Measurements from ENCODE around the gene BSN. TPM values are rescaled to one million over a fixed set of nuclear protein-coding genes. Genes with fewer than 3 reads are reported as not detected.
A peak's percentile ranks its signal among the peaks of the same experiment; 100 is the strongest.
"Not testable (repeated sequence)": the region's sequence is repeated elsewhere in the genome, so short reads cannot be mapped to it uniquely, and the experiment has no call there.

BSN gene
- total RNA-seq, 1 experiment from 2014 or later, result 0.37 TPM

DNA sequence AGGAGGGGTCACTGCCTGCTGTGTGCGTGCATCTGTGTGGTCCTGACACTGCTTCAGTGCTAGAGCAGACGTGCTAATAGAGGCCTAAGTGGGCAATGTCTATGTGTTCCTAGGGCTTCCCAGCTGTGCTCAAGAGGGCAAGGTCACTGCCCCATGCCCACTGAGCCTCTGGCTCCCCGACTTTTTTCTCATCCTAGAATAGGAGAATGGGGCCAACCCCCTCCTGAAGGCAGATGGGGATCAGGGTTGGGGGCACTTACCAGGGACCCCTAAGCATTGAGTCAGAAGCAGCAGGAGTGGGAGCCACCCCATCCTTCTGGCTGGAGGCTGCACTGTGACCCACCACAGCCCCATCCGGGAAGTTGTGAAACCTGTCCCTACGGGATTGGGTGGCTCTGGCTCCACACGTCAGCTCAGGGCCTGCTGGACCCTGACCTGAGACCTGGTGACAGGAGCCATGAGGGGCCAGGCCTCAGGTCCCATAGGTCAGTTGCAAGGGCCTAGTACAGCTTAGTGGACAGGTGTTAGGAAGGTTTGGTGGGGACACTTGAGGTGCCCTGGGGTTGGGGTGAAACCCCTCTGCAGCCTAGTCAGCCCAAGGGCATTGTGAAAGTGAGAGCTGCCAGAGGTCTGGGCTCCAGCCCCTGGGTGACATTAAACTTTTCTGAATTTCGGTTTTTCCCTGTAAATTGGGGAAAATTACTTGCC is 134.2 kb downstream of the BSN start:
- Histone ChIP-seq H3K4me2 (ENCODE audit: low read depth, low read length, poor library complexity, severe bottlenecking) (peak overlapping the region; percentile 79), H3K79me2 (ENCODE audit: low read length) (peaks cover 31% of the 10 kb centered on the region), H3K27ac (ENCODE audit: low read length) (peak overlapping the region; percentile 72), H3K4me3 (ENCODE audit: low read length) (peak overlapping the region; percentile 85), H3K4me1 (ENCODE audit: low read length) (peaks cover 21% of the 10 kb centered on the region), H3K9ac (ENCODE audit: low read length) (peak overlapping the region; percentile 86), H2AFZ (ENCODE audit: low read length) (peak overlapping the region; percentile 28; the same call in 1 of the 2 replicates)
- not testable (repeated sequence) for H3K27me3 ChIP-seq (ENCODE audit: low read length); H3K9me3 ChIP-seq (ENCODE audit: low read length); H3K9me2 ChIP-seq (replicated peaks; ENCODE audit: insufficient read depth, low read length); H3K36me3 ChIP-seq (ENCODE audit: insufficient read depth, low read length); H4K20me1 ChIP-seq (ENCODE audit: insufficient read depth, low read depth, low read length)
- peak; percentile 62 for DNase-seq

DNA sequence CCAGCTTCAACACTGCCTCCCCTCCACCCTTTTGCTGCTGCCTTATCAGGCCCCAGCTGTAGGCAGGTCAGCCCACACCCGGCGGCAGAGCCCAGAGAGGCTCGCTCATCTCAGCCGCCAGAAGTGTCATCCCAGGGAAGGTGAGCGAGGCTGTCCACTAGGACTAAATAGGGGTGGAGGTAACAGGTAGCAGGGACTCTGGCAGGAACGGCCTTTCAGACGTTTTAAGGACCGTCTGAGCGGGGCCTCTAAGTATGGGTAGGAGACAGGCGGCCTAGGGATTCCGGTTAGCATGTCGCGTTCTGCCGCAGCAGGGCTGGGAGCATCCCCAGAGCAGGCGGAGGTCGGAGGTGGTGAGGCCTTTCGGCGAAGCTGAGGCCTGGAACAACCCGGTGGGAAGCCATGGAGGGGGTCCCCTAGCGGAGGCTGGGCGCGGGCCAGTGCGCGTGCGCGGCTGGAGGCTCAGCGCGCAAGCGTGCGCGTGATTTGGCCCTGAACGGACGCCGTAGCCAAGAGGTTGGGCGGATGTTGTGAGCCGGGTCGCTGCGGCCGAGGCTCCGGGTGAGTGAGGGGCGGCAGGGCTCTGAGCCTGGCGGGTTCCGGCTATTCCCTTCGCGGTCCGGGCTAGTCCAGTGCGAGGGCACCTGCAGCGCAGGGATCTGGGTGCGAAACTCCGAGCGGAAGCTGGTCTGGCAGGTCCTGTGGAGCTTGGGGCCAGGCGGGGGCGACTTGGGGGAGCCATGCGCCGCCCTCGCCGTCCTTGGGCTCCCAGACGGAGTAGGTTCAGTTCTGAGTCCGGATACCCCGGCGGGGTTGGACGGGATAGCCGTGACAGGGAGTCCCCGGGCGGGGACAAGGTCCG is 135.0 kb downstream of the BSN start, which contains the start of the genes MST1 and RNF123:
TSS of gene MST1 (minus strand) at position 429 of the 862 bp plus-strand sequence. CDS start 783 bp downstream, outside the sequence.
TSS of gene RNF123 (plus strand) at position 512 of the 862 bp plus-strand sequence. CDS start 1,609 bp downstream, outside the sequence.
- peaks cover 21% of the 10 kb centered on the region for H3K4me1 ChIP-seq (ENCODE audit: low read length)
- H3K36me3 ChIP-seq (ENCODE audit: insufficient read depth, low read length), result no peaks in the 10 kb centered on the region
- H3K9me3 ChIP-seq (ENCODE audit: low read length), result no peaks in the 10 kb centered on the region
- peaks cover 36% of the 10 kb centered on the region for H3K79me2 ChIP-seq (ENCODE audit: low read length)
- no peaks in the 10 kb centered on the region for H3K27me3 ChIP-seq (ENCODE audit: low read length)
- H3K9ac ChIP-seq (ENCODE audit: low read length), result peak within 1 kb of the TSS; percentile 86
- peak within 1 kb of the TSS; percentile 28; the same call in 1 of the 2 replicates for H2AFZ ChIP-seq (ENCODE audit: low read length)
- peak within 1 kb of the TSS; percentile 85 for H3K4me3 ChIP-seq (ENCODE audit: low read length)
- DNase-seq, result peak; percentile 98
- H4K20me1 ChIP-seq (ENCODE audit: insufficient read depth, low read depth, low read length), result no peaks in the 10 kb centered on the region
- H3K9me2 ChIP-seq (replicated peaks; ENCODE audit: insufficient read depth, low read length), result no peaks in the 10 kb centered on the region
- peak within 1 kb of the TSS; percentile 79 for H3K4me2 ChIP-seq (ENCODE audit: low read depth, low read length, poor library complexity, severe bottlenecking)
- H3K27ac ChIP-seq (ENCODE audit: low read length), result peak within 1 kb of the TSS; percentile 72

DNA sequence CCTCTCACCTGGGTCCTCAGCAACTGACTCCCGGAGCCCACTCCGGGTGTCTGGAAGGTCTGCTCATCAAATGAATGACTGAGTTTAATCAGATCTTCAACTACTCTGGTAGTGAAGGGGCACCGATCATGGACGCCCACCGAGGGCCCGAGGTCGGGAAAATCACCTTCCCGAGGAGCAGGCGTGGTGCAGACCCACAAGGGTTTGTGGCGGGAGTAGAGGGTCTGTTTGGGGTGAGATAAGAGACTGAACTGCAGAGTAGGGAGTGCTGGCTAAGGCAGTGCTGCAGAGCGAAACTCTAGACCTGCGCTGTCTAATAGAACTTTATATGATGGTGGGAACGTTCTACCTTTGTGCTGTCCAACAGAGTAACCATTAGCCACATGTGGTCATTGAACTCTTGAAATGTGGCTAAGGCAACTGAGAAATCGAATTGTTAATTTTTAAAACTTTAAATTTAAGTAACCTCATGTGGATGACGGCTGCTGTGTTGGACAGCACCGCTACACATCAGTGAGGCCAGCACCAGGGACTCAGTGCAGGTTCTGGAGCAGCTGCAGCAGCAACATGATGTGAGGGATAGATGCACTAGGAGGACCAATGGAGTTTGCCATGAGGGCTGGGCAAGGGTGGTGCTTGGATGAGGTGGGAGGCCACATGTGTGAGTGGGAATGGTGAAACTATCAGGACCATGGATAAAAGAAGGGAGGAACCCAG is 135.8 kb downstream of the BSN start:
- H3K9me3 ChIP-seq (ENCODE audit: low read length); H3K9me2 ChIP-seq (replicated peaks; ENCODE audit: insufficient read depth, low read length); H3K36me3 ChIP-seq (ENCODE audit: insufficient read depth, low read length); H3K27me3 ChIP-seq (ENCODE audit: low read length); H4K20me1 ChIP-seq (ENCODE audit: insufficient read depth, low read depth, low read length); H2AFZ ChIP-seq (ENCODE audit: low read length): not testable (repeated sequence)
- H3K79me2 ChIP-seq (ENCODE audit: low read length), result peaks cover 39% of the 10 kb centered on the region
- peak; percentile 55 for DNase-seq
- H3K27ac ChIP-seq (ENCODE audit: low read length), result peak overlapping the region; percentile 72; the same call in 1 of the 2 replicates
- peak overlapping the region; percentile 79 for H3K4me2 ChIP-seq (ENCODE audit: low read depth, low read length, poor library complexity, severe bottlenecking)
- H3K4me3 ChIP-seq (ENCODE audit: low read length), result peak overlapping the region; percentile 85
- H3K9ac ChIP-seq (ENCODE audit: low read length), result peak overlapping the region; percentile 86
- H3K4me1 ChIP-seq (ENCODE audit: low read length), result peaks cover 21% of the 10 kb centered on the region

- peak overlapping the region; percentile 79 for H3K4me2 ChIP-seq (ENCODE audit: low read depth, low read length, poor library complexity, severe bottlenecking)
- H2AFZ ChIP-seq (ENCODE audit: low read length); H3K36me3 ChIP-seq (ENCODE audit: insufficient read depth, low read length); H3K27me3 ChIP-seq (ENCODE audit: low read length); H4K20me1 ChIP-seq (ENCODE audit: insufficient read depth, low read depth, low read length); H3K27ac ChIP-seq (ENCODE audit: low read length); DNase-seq; H3K9me3 ChIP-seq (ENCODE audit: low read length); H3K9me2 ChIP-seq (replicated peaks; ENCODE audit: insufficient read depth, low read length): not testable (repeated sequence)
- peaks cover 39% of the 10 kb centered on the region for H3K79me2 ChIP-seq (ENCODE audit: low read length)
- H3K4me1 ChIP-seq (ENCODE audit: low read length), result peaks cover 21% of the 10 kb centered on the region
- peak overlapping the region; percentile 86 for H3K9ac ChIP-seq (ENCODE audit: low read length)
- peak overlapping the region; percentile 85; the same call in 1 of the 2 replicates for H3K4me3 ChIP-seq (ENCODE audit: low read length)
These were observed 136.6 kb downstream of the BSN start for GRCh38 chr3:49690856-49691255.

GRCh38 chr3:49691481-49691880 is 137.2 kb downstream of the BSN start:
- not testable (repeated sequence) for H3K9me3 ChIP-seq (ENCODE audit: low read length); H3K4me3 ChIP-seq (ENCODE audit: low read length); H3K36me3 ChIP-seq (ENCODE audit: insufficient read depth, low read length); H4K20me1 ChIP-seq (ENCODE audit: insufficient read depth, low read depth, low read length); H3K27me3 ChIP-seq (ENCODE audit: low read length); H3K9me2 ChIP-seq (replicated peaks; ENCODE audit: insufficient read depth, low read length); DNase-seq; H2AFZ ChIP-seq (ENCODE audit: low read length); H3K27ac ChIP-seq (ENCODE audit: low read length)
- peak overlapping the region; percentile 86; the same call in 1 of the 2 replicates for H3K9ac ChIP-seq (ENCODE audit: low read length)
- peaks cover 21% of the 10 kb centered on the region for H3K4me1 ChIP-seq (ENCODE audit: low read length)
- peak overlapping the region; percentile 79 for H3K4me2 ChIP-seq (ENCODE audit: low read depth, low read length, poor library complexity, severe bottlenecking)
- H3K79me2 ChIP-seq (ENCODE audit: low read length), result peaks cover 39% of the 10 kb centered on the region

DNA sequence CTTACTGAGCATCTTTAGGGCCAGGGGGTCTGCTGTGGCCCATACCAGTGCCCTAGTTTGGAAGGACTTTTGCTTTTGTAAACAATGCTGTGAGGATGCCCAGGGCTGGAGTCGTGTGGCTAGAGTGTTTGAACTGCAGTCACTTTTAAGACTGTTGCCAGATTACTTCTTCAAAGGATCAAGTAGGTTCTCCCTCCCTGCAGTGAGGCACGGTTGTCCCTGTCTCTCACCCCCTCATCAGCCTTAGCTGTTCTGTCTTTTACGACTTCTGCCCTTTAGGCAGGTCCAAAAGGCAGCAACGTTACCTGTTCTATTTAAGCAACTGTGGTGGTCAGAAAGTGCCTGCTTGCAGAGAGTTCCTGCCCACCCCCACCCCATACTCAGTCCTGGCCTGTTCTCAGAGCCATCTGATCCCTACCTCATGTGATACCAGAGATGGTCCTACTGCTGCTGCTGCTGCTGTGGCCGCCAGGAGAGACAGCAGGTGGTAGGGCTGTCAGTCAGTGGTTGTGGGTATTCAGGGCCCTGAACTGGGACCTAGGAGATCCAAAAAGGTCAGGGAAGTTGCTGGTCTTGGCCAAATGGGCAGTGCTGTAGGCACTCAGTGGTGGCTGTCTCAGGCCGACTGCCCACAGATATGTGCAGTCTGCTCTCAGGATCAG is 140.3 kb downstream of the BSN start:
- H3K4me2 ChIP-seq (ENCODE audit: low read depth, low read length, poor library complexity, severe bottlenecking); H3K27me3 ChIP-seq (ENCODE audit: low read length); H3K36me3 ChIP-seq (ENCODE audit: insufficient read depth, low read length): not testable (repeated sequence)

GRCh38 chr3:49695350-49696015 is 141.2 kb downstream of the BSN start:
- H3K9ac ChIP-seq (ENCODE audit: low read length); H3K4me1 ChIP-seq (ENCODE audit: low read length); H3K4me2 ChIP-seq (ENCODE audit: low read depth, low read length, poor library complexity, severe bottlenecking); H3K4me3 ChIP-seq (ENCODE audit: low read length); H3K9me3 ChIP-seq (ENCODE audit: low read length); H3K36me3 ChIP-seq (ENCODE audit: insufficient read depth, low read length); H4K20me1 ChIP-seq (ENCODE audit: insufficient read depth, low read depth, low read length); H3K9me2 ChIP-seq (replicated peaks; ENCODE audit: insufficient read depth, low read length); H3K27me3 ChIP-seq (ENCODE audit: low read length); H2AFZ ChIP-seq (ENCODE audit: low read length); DNase-seq; H3K27ac ChIP-seq (ENCODE audit: low read length): not testable (repeated sequence)
- H3K79me2 ChIP-seq (ENCODE audit: low read length), result peaks cover 29% of the 10 kb centered on the region

More for the DNA sequence above, 140.3 kb downstream of the BSN start:
- H3K9ac ChIP-seq (ENCODE audit: low read length); DNase-seq; H3K4me3 ChIP-seq (ENCODE audit: low read length); H3K9me3 ChIP-seq (ENCODE audit: low read length); H4K20me1 ChIP-seq (ENCODE audit: insufficient read depth, low read depth, low read length); H2AFZ ChIP-seq (ENCODE audit: low read length); H3K27ac ChIP-seq (ENCODE audit: low read length); H3K9me2 ChIP-seq (replicated peaks; ENCODE audit: insufficient read depth, low read length): not testable (repeated sequence)
- H3K79me2 ChIP-seq (ENCODE audit: low read length), result peaks cover 39% of the 10 kb centered on the region
- H3K4me1 ChIP-seq (ENCODE audit: low read length), result peaks cover 12% of the 10 kb centered on the region

All from Karpas-422 (cell line).